ENCODE measurements around the gene PTPRO.

GRCh38 chr12:15439459-15439858, 117.2 kb downstream of the PTPRO start:
- TF ChIP-seq POLR2A (IDR thresholded peaks at IDR 0.05; ENCODE audit: low read depth, low read length), result no peak
- no peak for TF ChIP-seq FOS (IDR thresholded peaks at IDR 0.05; ENCODE audit: borderline replicate concordance, extremely low read depth, insufficient read length)
- TF ChIP-seq CEBPZ (IDR thresholded peaks at IDR 0.05; ENCODE audit: low read depth, low read length), result no peak
- TF ChIP-seq SP1 (IDR thresholded peaks at IDR 0.05; ENCODE audit: low read depth, low read length), result no peak
- TF ChIP-seq TCF3 (IDR thresholded peaks at IDR 0.05; ENCODE audit: borderline replicate concordance, insufficient read depth, low read depth, low read length), result no peak
- TF ChIP-seq SMC3 (IDR thresholded peaks at IDR 0.05; ENCODE audit: borderline replicate concordance, low read length), result no peak
- TF ChIP-seq MXI1 (IDR thresholded peaks at IDR 0.05; ENCODE audit: low read depth, low read length), result no peak
- TF ChIP-seq SIX5 (IDR thresholded peaks at IDR 0.05; ENCODE audit: low read depth, low read length, severe bottlenecking), result no peak
- no peak for TF ChIP-seq EZH2 (IDR thresholded peaks at IDR 0.05; ENCODE audit: borderline replicate concordance, control insufficient read depth, low read depth, low read length)
- no peak for TF ChIP-seq REST (IDR thresholded peaks at IDR 0.05; ENCODE audit: low read depth, low read length)
- TF ChIP-seq TAF1 (IDR thresholded peaks at IDR 0.05; ENCODE audit: borderline replicate concordance, low read depth, low read length), result no peak
- TF ChIP-seq TCF12 (IDR thresholded peaks at IDR 0.05; ENCODE audit: low read depth, low read length), result no peak

All from GM12878 (cell line).